NCI-H2196 treated with DMSO at 0.1 percent for 48 hours (cell line): Measurements from ENCODE around the gene APOD.

Experiments used
- DNase-seq: peaks from one replicate; lab custom pipeline; 2025; ENCODE audit not compliant: unreplicated experiment; lab: John Stamatoyannopoulos, UW

The APOD gene

GRCh38 chr3:195531683-195532082, 52.1 kb downstream of the APOD start:
- no peak for DNase-seq

GRCh38 chr3:195526492-195526891, 57.2 kb downstream of the APOD start:
- DNase-seq = no peak

GRCh38 chr3:195524171-195524896, 59.4 kb downstream of the APOD start:
- no peak for DNase-seq

- peak; percentile 59 for DNase-seq
Observed at GRCh38 chr3:195522254-195523023, 61.3 kb downstream of the APOD start.
